Measurements from ENCODE around the gene PLCB4.

Gene PLCB4

DNA sequence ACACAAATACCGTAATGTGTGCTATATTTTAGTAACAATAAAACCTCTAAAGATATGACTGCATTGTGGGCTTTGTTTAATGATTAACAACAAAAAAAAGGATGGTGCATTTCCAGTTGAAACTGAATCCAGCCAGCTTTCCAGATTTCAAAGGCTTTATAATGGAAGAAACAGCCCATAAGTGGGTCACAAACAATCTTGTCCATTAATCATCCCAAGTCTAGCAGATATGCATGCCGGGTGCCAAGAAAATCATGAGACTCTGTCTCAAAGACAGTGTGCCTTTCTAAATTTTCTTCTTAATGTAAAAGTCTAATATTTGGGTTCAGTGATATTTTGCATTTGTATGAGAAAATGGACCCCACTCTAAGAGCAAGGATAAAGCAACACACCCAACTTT, 424.9 kb downstream of the PLCB4 start:
- DNase-seq (ENCODE audit: low read depth in 2 of 2): no peak

DNA sequence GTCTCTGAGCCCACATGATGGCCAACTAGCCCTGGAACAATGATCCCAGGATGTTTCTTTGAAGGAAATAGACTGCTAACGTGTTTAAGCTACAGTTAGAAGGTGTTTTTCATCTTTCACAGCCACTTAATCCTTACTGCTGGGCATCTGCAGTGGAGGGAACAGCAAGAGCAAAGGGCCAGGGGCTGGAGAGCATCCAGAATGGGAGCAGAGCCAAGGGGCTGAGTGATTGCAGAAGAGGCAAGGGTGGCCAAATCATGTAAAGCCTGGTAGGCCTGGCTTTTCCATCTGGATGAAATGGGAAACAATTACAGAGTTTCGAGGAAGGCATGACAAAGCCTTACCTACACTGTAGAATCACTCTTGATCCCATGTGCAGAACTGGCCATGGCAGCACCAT, 426.8 kb downstream of the PLCB4 start:
- no peak for DNase-seq (ENCODE audit: low read depth in 2 of 2)

DNA sequence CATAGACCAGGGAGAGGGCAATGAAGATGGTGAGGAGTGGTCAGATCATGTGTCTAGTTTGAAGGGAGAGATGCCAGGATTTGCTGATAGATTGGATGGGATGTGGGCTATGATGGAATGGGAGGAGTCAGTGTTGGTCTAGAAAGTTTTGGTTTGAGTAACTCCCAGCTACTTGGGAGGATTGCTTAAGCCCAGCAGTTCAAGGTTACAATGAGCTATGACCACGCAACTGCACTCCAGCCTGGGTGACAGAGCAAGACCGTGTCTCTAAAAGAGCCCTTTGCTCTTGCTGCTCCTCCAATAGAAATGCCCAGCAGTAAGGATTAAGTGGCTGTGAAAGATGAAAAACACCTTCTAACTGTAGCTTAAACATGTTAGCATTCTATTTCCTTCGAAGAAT, 427.3 kb downstream of the PLCB4 start:
- no peak for DNase-seq (ENCODE audit: low read depth in 2 of 2)

DNA sequence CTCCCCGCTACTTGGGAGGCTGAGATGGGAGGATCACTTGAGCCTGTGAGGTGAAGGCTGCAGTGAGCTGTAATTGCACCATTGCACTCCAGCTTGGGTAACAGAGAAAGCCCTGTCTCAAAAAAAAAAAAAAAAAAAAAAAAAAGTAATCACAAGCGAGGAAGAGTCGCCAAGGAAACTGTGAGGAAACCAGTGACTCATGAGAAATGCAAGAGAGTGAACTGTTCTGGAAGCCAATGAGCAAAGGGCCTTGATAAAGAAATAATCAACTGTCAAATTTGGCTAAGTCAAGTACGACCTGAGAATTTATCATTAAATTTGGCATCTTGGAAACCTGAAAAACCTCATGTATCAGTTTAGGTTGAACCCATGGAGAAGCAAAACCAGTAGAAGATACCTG, 429.4 kb downstream of the PLCB4 start:
- DNase-seq (ENCODE audit: low read depth in 2 of 2): no peak

DNA sequence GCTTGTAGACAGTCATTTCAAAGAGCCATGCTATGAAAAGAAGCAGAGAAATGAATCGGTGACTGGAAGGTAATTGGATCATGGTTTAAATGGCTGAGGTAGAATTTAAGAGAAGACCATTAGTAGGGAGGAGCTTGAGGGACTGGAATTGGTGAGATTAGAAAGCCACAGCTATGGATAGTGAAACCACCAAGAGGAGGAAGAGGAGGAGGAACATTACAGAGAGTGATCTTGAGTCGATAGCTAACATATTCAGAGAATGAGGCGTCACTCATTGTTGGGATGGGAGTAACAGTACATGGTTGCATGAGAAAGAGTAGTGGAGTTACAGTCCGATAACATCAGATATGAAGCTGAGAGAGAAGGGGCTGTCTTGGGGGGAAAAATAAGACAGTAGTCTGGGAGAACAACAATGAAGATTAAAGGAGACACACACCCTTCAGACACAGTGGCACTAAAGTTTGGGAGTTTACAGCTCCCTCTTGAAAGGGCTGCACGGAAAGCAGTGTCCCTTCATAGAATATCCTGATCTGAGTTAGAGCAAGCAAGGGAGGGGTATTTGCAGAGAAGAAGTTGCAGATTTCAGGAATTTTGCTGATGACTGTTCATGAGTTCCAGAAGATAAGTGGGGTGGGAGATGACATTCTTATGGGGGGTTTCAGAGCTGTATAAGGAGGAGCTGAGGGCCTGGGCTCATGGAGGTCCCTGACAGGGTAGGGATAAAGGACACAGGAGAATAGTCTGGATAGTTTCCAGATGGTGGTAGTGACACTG, 430.4 kb downstream of the PLCB4 start:
- no peak for DNase-seq (ENCODE audit: low read depth in 2 of 2)

DNA sequence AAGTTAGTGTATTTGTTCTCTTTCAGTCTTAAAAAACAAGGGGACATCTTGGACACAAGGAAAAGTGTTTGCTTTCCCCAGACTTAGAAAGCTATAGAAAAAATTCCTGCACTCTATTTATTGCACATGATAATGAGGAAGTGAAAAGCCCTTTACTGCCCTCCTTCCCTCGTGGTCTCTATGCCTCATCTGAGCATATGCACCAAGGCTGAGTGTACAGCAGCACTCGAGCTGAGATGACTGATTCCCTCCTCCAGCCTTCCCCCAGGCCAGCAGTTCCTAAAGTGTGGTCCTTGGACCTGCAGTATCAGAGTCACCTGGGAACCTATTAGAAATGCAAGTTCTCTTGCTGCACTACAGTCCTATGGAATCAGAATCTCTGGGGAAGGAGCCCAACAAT, 431.2 kb downstream of the PLCB4 start:
- DNase-seq (ENCODE audit: low read depth in 2 of 2): no peak

DNA sequence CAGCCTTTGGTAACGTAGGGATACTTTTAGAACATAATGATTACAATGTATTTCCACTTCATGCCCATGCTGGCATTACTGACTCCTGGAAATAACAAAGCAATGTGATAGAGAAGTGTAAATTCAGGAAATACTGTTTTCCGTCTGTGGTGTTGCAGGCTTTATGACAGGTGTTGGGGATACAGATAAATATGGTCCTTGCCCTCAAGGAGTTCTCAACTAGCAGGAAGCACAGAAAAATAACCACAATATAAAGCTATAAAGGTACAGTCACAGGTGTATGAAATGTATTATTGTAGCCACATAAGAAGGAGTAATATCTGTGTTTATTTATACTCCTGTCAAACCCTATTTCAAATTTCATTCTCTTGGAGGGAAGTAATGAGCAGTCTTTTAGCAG, 432.6 kb downstream of the PLCB4 start:
- no peak for DNase-seq (ENCODE audit: low read depth in 2 of 2)

DNA sequence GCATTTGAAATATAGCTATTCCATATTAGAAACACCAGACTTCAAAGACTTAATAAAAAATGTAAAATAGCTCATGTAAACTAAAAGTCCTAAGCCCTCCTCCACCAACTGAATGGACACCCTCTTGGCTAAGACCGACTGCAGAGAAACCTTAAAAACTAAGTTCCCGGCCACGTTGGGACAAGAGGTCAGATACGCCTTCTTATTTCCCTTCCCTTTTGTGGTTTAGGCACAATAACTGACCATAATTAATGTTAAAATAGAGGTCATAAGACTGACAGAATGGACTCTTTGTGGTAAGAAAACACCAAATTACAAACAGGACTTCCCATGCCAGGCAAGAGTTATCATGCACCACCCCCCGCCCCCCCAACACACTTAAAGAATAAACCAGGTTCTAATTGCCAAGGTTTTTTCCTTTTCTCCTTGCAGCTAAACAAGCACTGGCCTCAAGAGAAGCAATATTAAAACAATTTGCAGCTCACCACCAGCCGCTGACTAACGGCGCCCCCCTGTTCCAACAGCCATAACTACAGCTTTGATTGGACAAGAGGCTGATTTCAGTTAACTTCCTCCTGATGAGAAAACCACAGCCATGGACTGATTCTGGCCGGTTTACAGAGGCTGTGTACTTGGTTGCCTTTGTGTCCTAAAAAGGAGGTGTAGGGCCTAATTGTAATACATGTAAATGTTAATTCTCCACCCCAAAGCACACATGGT, 434.8 kb downstream of the PLCB4 start:
- no peak for DNase-seq (ENCODE audit: low read depth in 2 of 2)

DNA sequence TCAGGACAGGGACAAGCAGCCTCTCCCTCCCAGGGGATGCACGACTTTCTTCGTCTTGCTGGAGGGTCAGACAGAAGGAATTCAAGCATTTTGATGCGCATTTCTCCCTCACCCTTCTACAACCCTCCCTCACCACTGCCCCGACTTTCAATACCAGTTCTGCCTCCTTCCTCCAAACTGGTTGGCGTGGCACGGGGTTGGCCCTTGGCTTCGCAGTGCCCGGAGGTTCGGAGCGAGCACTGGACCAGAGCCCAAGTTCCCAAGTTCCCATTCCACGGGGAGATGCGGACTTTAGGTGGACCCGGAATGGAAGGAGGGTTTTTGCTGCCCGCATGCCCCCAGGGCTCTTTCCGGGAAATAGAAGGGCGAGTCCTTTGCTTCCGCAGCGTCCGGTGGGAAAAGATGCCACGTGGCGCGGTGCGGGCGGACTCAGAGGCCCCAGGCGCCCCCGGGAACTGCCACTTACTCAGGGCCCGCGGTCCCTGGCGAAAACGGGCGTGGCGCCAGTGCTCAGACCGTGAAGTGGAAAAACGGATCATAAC, 437.5 kb downstream of the PLCB4 start:
- no peak for DNase-seq (ENCODE audit: low read depth in 2 of 2)

DNA sequence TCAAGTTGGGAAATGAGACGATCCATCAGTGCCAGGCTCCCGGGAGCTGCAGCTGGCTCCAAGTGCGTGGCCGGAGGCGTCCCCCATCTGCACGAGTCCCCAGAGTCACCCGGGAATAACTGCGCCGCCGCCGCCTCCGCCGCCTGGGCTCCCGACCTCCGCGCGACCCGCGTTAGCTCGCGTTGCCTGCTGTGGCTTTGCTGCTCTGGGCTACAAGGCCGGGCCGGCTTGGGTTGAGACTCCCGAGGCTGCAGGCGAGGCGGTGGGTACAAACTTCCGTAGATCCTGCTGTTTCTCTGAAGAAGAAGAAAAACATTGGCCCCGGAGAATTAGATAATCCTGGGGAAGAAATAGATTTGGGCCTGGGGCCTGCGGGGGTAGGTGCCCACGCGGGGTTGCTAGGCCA, 438.1 kb downstream of the PLCB4 start:
- DNase-seq (ENCODE audit: low read depth in 2 of 2): no peak

DNA sequence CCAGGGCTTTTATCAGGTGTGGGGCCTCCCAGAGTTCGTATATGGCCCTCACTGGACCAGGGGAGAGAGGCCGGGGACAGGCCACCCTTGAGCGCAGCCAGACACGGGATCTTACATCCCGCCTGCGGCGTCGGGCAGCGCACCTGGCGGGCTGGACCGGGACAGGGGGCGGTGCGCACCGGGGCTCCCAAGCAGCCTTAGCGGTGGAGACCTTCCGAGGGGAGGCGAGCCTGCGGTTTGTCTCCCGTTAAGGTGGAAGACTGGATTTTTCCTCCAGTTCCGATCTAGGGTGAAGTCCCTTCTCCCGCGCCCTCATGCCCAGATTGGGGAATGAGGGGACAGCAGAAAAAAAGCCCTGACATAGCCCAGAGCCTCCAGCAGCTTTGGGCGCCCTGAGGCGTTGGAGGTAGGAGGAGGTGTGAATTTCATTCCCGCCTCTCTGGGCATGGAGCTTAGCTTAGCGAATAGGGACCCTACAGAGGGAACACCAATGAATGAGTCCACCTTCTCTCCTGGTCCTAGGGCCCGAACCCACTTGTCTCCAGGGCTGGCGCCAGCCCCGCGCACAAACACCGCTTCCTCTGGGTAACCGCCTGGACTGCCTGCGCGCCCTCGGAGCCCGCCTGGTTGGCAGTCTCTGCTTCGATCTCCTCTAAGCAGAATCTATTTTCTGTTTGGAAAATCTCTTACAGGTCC, 438.8 kb downstream of the PLCB4 start:
- DNase-seq (ENCODE audit: low read depth in 2 of 2): no peak

DNA sequence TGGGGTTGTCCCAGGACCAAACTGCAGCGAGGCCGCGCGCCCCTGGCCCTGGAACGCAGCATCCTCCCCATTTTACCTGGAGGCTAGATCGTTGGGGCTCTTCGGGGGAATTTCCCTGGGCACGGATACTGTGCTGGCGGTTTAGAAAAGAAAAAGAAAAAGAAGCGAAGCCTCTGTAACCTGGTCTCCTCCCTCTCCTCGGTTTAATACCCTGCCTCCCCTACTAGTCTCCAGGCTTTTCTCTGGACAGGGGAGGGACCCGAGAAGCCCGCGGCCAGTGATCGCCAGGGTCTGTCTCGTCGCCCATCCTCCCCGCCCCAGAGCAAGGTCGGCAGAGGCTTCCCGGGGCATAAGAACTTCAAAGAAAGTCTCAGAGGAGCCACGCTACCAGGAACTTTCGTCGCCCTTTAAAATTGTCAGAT, 439.4 kb downstream of the PLCB4 start:
- no peak for DNase-seq (ENCODE audit: low read depth in 2 of 2)

DNA sequence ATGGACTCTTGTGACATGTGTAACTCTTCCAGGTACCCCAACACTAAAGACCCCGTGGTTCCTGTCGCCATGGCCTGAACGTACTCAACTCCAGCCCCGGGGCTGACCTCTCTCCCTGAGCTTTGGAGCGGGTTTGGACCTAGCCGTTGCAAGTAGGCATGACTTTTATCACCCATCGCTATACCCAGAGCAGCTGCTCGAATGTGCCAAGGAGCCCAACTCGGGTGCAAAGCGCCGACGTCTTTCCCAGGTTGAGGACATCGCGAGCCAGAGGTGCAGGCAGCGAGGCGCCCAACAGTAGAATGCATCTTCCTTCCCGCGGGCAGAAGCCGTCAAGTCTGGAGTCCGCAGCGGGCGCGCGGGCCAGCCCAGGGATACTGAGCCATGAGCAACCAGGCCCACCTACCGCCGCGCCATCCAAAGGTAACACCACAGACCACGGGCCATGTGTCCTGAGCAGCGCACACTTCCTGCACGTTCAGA, 439.9 kb downstream of the PLCB4 start:
- no peak for DNase-seq (ENCODE audit: low read depth in 2 of 2)

DNA sequence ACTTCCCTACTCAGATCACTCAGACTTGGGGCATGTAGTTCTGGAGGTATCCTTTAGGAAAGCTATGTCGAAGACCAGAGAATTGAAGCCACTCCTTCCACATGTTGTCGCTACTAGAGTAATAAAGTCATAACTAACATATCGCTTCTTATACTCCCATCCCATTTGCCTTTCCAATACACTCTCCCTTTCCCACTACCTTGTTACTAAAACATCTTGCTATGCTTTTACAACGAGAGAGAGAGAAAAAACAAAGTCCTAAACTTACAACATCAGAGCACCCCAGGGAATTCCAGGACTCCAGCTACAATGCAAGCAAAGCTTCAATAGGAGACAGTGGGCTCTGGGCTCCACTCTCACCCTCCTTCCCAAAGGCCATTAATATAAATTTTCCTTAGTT, 440.4 kb downstream of the PLCB4 start:
- DNase-seq (ENCODE audit: low read depth in 2 of 2): no peak

DNA sequence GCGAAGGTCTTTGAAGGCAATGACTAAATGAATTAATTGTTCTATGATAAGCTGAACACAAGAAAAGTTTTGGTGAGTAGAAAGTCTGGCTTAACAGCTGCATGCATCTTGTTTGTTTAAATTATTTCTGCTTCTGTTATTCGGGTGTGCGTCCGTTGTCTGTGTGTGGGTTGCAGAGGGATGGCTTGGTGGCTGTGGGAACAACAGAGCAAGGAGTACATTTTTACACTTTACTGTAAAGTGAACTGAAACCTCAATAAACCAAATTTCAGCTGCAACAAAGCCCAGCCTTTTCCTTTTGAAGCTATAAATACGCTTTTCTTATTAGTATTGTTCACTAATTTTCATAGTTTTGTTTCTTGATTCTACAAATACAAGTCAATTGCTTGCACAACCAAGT, 442.0 kb downstream of the PLCB4 start:
- DNase-seq (ENCODE audit: low read depth in 2 of 2): no peak

DNA sequence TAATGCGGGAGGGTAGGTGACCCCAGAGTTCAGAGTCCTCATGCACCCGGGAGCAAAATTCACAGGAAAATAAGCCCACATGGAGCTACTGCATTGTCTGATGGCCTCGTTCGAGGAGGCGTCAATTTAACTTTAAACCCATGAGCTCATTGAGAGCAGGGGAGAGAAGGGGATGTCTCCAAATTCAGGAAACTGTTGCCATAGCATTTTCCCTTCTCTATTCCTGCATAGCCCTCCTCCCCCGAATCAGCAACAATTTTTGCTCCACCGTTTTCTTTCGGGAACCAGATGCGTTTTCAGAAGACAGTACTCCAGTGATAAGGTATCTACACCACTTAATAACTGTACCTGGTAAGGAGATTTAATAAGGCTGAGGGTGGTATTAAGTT, 445.2 kb downstream of the PLCB4 start:
- no peak for DNase-seq (ENCODE audit: low read depth in 2 of 2)

DNA sequence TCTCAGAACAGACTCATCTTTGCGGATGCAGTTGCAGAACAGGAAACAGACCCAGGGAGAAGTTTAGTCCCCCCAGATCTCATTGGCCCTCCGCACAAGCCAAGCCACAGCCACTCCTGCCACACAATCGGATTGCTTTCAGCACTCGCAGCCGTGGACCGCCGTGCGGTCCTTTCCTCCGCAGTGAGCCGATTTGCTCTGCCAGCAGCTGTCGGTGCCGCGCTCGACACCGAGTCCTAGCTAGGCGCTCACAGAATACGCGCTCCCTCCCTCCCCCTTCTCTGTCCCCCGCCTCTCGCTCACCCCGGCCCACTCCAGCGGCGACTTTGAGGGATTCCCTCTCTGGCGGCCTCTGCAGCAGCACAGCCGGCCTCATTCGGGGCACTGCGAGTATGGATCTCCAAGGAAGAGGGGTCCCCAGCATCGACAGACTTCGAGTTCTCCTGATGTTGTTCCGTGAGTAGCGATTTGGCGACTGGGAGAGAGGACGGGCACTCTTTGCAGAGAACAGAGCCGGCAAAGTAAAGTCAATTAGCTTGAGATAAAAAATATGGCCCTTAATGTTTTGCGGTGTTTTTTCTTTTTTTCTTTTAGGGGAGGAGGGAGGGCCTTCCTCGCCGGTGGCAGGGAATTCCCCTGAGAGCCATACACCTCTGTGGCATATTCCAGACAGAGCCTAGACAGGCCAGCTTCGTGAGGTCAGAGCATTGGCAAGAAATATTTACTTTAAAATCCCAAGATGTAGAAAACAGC, 445.8 kb downstream of the PLCB4 start, which contains the start of gene LAMP5:
Gene LAMP5 (plus strand): TSS at position 130 of the 753 bp plus-strand sequence. CDS start 263 bp downstream, at position 393.
- DNase-seq (ENCODE audit: low read depth in 2 of 2): no peak

DNA sequence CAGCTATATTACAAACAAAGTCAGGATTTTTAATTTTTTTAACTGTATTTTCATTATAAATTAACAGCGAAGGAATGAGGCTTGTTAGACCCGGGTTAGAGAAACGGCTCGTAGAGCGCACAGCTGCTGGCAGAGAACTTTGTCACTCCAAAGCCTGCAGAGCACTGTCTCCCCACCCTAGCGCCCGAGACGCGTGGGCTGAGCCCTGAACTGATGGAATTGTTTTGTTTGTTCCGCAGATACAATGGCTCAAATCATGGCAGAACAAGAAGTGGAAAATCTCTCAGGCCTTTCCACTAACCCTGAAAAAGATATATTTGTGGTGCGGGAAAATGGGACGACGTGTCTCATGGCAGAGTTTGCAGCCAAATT, 446.3 kb downstream of the PLCB4 start:
- no peak for DNase-seq (ENCODE audit: low read depth in 2 of 2)

DNA sequence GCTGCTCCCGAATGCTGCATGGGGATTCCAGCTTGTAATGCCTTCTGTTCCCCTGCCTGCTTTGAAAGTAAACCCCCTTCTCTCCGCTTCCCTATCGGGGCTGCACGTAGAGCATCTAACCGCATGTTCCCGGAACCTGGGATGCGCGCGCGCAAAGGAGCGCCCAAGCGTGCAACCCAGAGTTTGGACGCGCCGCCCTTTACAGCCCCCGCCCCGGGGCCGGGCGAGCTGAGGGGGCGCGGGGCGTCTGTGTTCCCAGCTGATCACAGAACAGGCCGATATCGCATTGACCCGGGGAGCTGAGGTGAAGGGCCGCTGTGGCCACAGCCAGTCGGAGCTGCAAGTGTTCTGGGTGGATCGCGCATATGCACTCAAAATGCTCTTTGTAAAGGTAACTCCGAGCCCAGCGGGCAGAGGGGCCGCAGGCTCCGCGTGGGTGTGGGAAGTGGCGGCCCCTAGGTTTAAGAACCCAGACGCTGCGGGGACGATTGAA, 446.9 kb downstream of the PLCB4 start:
- DNase-seq (ENCODE audit: low read depth in 2 of 2): no peak

DNA sequence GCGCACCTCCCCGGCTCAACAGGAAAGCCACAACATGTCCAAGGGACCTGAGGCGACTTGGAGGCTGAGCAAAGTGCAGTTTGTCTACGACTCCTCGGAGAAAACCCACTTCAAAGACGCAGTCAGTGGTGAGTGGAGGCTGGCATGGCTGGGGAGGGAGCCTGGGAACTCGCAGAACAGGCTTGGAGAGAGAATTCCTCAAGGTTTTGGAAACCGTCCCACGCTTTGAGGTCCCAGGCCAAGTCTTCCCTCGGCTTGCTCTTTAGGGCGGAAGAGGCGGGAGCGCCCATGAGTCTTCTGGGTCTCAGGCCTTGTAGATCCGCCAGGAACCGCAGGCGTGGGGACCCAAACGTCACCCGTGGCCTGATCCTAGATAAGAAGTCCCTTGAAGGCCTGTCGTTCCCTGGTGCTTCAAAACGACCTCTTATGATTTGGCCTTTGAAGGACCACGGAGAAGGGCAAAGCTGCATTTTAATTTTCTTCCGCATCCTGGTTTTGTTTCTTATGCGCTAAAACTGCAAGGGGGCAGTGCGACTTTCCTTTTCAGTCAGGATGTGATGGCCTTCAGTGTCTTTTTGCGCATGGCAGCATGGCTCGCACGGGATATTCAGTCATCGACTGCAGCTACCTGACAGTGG, 447.5 kb downstream of the PLCB4 start:
- DNase-seq (ENCODE audit: low read depth in 2 of 2): no peak

All from stimulated activated CD4-positive, alpha-beta T cell treated with anti-CD3 and anti-CD28 coated beads, Interleukin-12 subunit alpha, Interleukin-12 subunit beta, amount 100 ng/mL, for 24 hours (primary cell).